Progenitor cell of endocrine pancreas (in vitro differentiated cells): ENCODE data around the gene TMEM179. TPM values are rescaled to one million over a fixed set of nuclear protein-coding genes. Genes with fewer than 3 reads are reported as not detected.

ENCODE experiments used
- DNase-seq: peaks from one replicate; pipeline ENCODE4 v3.0.0; 2021; ENCODE audit warnings: low spot score; ENCODE audit not compliant: unreplicated experiment
- H3K27ac Mint-ChIP-seq: 2 replicates; pipeline ENCODE4 v1.8.0; 2021; ENCODE audit warnings: mild to moderate bottlenecking, moderate library complexity, mixed read lengths
- H3K27me3 Mint-ChIP-seq: 2 replicates; pipeline ENCODE4 v1.8.0; 2021; ENCODE audit warnings: mixed read lengths
- H3K36me3 Mint-ChIP-seq: 2 replicates; pipeline ENCODE4 v1.8.0; 2022; ENCODE audit warnings: mixed read lengths; ENCODE audit not compliant: insufficient read depth
- H3K4me1 Mint-ChIP-seq: 2 replicates; pipeline ENCODE4 v1.8.0; 2021; ENCODE audit warnings: low read depth, mixed read lengths
- H3K4me3 Mint-ChIP-seq: 2 replicates; pipeline ENCODE4 v1.8.0; 2021; ENCODE audit warnings: low read depth, mild to moderate bottlenecking, moderate library complexity, mixed read lengths
- H3K9me3 Mint-ChIP-seq: 2 replicates; pipeline ENCODE4 v1.8.0; 2021; ENCODE audit warnings: low read depth, mixed read lengths
- CTCF ChIP-seq: fragments of 200-600 bp; sonication (generic); IDR thresholded peaks from one replicate; pipeline ENCODE4 v1.5.0; 2021; ENCODE audit warnings: antibody characterized with exemption, mild to moderate bottlenecking; ENCODE audit not compliant: unreplicated experiment
- total RNA-seq: library from RNA; stranded (reverse); gene quantifications from 2 replicates; pipeline ENCODE4 v1.2.1, GENCODE V29; 2021

Gene TMEM179
- total RNA-seq, 1 donor from 2014 or later: 9.2 TPM

DNA sequence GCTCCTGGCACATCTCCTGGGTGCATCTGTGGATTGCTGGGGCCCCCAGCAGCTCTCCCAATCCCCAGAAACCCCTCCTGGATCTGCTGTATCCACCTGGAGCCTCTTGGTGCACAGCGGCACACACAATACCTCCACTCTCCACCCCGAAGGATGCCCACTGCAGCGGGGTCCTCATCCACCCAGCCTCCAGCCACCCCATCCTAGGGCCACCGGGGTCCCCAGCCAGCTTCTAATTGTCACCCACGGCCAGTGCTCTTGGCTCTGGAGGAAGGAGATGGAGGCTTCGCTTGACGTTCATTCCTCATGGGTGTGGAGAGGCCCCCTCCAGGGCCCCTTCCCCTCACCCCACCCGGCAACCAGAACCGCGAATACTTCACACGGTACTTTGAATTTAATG lies 31.6 kb upstream of the TMEM179 start:
- H3K27me3 Mint-ChIP-seq: peaks cover 25% of the 10 kb centered on the region
- no peak overlapping the region for H3K27ac Mint-ChIP-seq
- H3K4me3 Mint-ChIP-seq: no peak overlapping the region
- H3K4me1 Mint-ChIP-seq: peaks cover 12% of the 10 kb centered on the region
- TF ChIP-seq CTCF: no peak
- DNase-seq: no peak
- no peaks in the 10 kb centered on the region for H3K36me3 Mint-ChIP-seq
- peaks cover 13% of the 10 kb centered on the region for H3K9me3 Mint-ChIP-seq

GRCh38 chr14:104635717-104636116 lies 31.1 kb upstream of the TMEM179 start:
- H3K27me3 Mint-ChIP-seq: peaks cover 25% of the 10 kb centered on the region
- DNase-seq: no peak
- no peak overlapping the region for H3K27ac Mint-ChIP-seq
- H3K36me3 Mint-ChIP-seq: no peaks in the 10 kb centered on the region
- no peak for TF ChIP-seq CTCF
- no peak overlapping the region for H3K4me3 Mint-ChIP-seq
- peaks cover 13% of the 10 kb centered on the region for H3K9me3 Mint-ChIP-seq
- peaks cover 12% of the 10 kb centered on the region for H3K4me1 Mint-ChIP-seq

GRCh38 chr14:104634886-104635570 lies 30.5 kb upstream of the TMEM179 start:
- H3K27me3 Mint-ChIP-seq: peaks cover 29% of the 10 kb centered on the region
- TF ChIP-seq CTCF: no peak

DNA sequence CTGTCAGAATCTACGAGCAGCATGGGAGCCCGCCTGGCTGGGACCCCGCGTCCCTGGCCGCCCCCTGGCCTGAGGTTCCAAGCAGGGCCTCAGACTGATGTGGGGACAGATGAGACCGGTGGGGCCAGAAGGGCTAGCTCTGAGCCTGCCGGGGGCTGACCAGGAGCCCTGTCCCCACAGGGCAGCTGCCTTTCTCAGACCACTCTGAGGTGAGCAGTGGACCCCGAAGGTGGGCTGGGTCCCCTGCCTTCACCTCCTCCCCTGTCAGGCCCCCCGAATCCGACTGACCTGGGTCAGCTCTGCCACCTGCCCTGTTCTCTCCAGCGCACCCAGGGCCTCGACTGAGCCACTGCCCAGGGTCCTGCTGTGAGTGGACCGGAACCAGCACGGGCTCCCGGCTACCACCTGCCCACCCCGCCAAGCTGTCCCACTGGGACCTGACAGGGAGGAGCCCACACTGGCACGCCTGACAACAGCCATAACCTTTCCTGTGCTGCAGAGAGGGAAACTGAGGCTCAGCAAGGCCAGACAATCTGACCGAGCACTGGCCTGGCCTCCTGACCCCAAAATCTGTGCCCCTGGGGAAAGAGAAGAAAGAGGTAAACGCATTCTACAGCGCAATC lies 29.7 kb upstream of the TMEM179 start:
- no peak for TF ChIP-seq CTCF

More at GRCh38 chr14:104634886-104635570, 30.5 kb upstream of the TMEM179 start:
- Mint-ChIP-seq H3K4me1 (peaks cover 12% of the 10 kb centered on the region), H3K36me3 (no peaks in the 10 kb centered on the region), H3K27ac (no peak overlapping the region), H3K4me3 (no peak overlapping the region), H3K9me3 (peaks cover 13% of the 10 kb centered on the region)
- no peak for DNase-seq

DNA sequence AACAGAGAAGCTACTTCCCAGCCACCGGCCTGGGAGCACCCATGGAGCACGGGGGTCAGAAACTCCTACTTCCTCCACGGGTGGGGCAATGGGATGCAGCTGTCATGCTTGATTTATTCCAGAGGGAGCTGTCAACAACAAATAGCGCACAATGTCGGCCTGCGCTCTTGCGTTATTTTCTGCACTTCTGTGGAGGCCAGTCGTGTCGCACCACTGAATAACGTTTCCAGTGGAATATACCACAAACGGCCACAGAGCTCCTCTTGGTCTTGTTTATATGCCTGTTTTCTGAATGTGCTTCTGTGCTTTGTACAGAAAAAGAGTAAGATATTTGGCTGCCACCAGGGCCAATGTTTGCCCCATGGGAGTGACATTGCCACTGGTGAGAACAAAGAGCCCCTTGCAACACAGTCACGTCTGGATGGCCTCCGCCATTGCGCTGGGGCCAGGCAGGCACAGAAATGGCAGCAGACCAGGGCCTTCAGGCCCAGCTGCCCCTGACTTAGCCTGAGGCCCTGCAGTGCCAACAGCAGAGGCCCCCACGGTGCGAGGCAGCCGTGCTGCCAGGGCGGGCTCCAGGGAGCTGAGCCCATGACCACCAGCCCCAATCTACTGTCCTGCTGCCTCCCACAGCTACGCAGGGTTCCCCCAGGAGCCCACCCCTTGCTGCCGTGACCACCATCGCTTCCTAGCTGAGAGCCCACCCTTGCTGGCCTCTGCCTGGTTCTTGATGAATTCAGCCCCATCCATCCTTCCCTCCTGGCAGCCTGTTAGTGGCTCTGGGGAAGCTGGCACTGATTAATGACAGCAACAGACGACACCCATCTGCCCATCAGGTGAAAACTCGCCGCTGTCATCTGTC lies 28.9 kb upstream of the TMEM179 start:
- DNase-seq: no peak
- Mint-ChIP-seq H3K27me3 (peaks cover 29% of the 10 kb centered on the region), H3K4me3 (no peak overlapping the region), H3K4me1 (peaks cover 11% of the 10 kb centered on the region), H3K9me3 (peaks cover 16% of the 10 kb centered on the region), H3K36me3 (no peaks in the 10 kb centered on the region), H3K27ac (no peak overlapping the region)
- TF ChIP-seq CTCF: no peak

More for the DNA sequence above, 29.7 kb upstream of the TMEM179 start:
- Mint-ChIP-seq H3K4me1 (peaks cover 11% of the 10 kb centered on the region), H3K4me3 (no peak overlapping the region), H3K9me3 (peaks cover 13% of the 10 kb centered on the region), H3K27ac (no peak overlapping the region), H3K27me3 (peaks cover 31% of the 10 kb centered on the region), H3K36me3 (no peaks in the 10 kb centered on the region)
- no peak for DNase-seq
